ENCODE results near the gene NAV2. TPM values are rescaled to one million over a fixed set of nuclear protein-coding genes. Genes with fewer than 3 reads are reported as not detected.

NAV2 gene
- total RNA-seq, 1 experiment from 2014 or later = 2.1 TPM

DNA sequence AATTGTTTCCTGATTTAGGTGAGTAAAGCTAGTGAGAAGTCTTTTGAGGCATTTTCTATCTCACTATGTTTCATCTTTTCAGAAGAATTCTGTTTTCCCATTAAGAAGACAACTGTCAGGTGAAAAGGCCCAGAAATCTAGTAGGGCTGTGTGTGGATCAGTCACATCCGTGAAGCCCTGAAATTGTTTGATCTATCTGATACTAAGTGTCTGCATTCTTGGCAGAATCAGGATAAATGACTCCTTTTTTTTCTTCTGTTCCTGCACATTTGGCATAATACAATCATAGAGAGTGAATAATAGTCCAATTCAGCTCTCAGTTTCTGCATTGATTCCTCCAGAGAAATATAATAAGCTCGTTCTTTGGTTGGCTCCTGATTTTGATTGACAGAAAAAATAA, 208.3 kb downstream of the NAV2 start:
- Histone ChIP-seq H3K79me2 (ENCODE audit: insufficient read depth, low read length) (no peaks in the 10 kb centered on the region), H3K27me3 (ENCODE audit: insufficient read depth, low read length) (peaks cover 26% of the 10 kb centered on the region), H3K9me2 (ENCODE audit: insufficient read depth) (no peaks in the 10 kb centered on the region), H3K9me3 (ENCODE audit: control insufficient read depth in 1 of 2, insufficient read depth in 1 of 2, low read depth in 1 of 2, low read length in 2 of 2) (no peaks in the 10 kb centered on the region), H4K20me1 (ENCODE audit: insufficient read depth) (no peaks in the 10 kb centered on the region), H3K9ac (ENCODE audit: low read length) (no peak overlapping the region), H3K36me3 (ENCODE audit: control insufficient read depth in 1 of 2, insufficient read depth in 2 of 2, low read length in 2 of 2) (no peaks in the 10 kb centered on the region), H3K4me2 (ENCODE audit: low read length) (no peak overlapping the region), H3K27ac (ENCODE audit: low read depth, low read length) (no peak overlapping the region), H3K4me3 (replicated peaks in 1 of 2; ENCODE audit: low read depth in 1 of 2, low read length in 2 of 2) (no peak overlapping the region), H2AFZ (ENCODE audit: low read depth, low read length, poor library complexity, severe bottlenecking) (no peak overlapping the region), H3K4me1 (ENCODE audit: control insufficient read depth in 1 of 2, insufficient read depth in 2 of 2, low read length in 2 of 2) (peaks cover 0 to 11% of the 10 kb centered on the region in 2 experiments; a peak in 1 of 4 replicates)
- ATAC-seq (no peak), DNase-seq (ENCODE audit: low read depth, low spot score) (no peak)
- RAD21 ChIA-PET (ENCODE audit: low non-redundant PET in 1 of 2, low total read pairs in 2 of 2, uncharacterized antibody in 2 of 2, unreplicated experiment in 2 of 2) = no interaction called here
- POLR2A ChIA-PET = no interaction called here
- intact Hi-C loops (cut with micrococcal nuclease) = no loop called here
- no TSS peak for BruUV-seq (replicated peaks)
- CTCF ChIA-PET = no interaction called here
- TF ChIP-seq RAD21 (IDR thresholded peaks at IDR 0.05; ENCODE audit: low read depth) (no peak), EZH2phosphoT487 (IDR thresholded peaks at IDR 0.05; ENCODE audit: borderline replicate concordance) (no peak), POLR2A (IDR thresholded peaks at IDR 0.05; ENCODE audit: borderline replicate concordance, extremely low read depth, insufficient read depth, insufficient read length) (no peak)
- TF ChIP-seq, protein P1, sequence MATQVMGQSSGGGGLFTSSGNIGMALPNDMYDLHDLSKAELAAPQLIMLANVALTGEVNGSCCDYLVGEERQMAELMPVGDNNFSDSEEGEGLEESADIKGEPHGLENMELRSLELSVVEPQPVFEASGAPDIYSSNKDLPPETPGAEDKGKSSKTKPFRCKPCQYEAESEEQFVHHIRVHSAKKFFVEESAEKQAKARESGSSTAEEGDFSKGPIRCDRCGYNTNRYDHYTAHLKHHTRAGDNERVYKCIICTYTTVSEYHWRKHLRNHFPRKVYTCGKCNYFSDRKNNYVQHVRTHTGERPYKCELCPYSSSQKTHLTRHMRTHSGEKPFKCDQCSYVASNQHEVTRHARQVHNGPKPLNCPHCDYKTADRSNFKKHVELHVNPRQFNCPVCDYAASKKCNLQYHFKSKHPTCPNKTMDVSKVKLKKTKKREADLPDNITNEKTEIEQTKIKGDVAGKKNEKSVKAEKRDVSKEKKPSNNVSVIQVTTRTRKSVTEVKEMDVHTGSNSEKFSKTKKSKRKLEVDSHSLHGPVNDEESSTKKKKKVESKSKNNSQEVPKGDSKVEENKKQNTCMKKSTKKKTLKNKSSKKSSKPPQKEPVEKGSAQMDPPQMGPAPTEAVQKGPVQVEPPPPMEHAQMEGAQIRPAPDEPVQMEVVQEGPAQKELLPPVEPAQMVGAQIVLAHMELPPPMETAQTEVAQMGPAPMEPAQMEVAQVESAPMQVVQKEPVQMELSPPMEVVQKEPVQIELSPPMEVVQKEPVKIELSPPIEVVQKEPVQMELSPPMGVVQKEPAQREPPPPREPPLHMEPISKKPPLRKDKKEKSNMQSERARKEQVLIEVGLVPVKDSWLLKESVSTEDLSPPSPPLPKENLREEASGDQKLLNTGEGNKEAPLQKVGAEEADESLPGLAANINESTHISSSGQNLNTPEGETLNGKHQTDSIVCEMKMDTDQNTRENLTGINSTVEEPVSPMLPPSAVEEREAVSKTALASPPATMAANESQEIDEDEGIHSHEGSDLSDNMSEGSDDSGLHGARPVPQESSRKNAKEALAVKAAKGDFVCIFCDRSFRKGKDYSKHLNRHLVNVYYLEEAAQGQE (IDR thresholded peaks at IDR 0.05; ENCODE audit: low read depth) = no peak
- TF ChIP-seq, protein P2, sequence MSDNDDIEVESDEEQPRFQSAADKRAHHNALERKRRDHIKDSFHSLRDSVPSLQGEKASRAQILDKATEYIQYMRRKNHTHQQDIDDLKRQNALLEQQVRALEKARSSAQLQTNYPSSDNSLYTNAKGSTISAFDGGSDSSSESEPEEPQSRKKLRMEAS (IDR thresholded peaks at IDR 0.05) = no peak

Measured in HCT116 (cell line).